Measurements from ENCODE around the gene LRRC19. TPM values are rescaled to one million over a fixed set of nuclear protein-coding genes. Genes with fewer than 3 reads are reported as not detected.

The LRRC19 gene
- total RNA-seq, 1 experiment from 2014 or later = not detected

DNA sequence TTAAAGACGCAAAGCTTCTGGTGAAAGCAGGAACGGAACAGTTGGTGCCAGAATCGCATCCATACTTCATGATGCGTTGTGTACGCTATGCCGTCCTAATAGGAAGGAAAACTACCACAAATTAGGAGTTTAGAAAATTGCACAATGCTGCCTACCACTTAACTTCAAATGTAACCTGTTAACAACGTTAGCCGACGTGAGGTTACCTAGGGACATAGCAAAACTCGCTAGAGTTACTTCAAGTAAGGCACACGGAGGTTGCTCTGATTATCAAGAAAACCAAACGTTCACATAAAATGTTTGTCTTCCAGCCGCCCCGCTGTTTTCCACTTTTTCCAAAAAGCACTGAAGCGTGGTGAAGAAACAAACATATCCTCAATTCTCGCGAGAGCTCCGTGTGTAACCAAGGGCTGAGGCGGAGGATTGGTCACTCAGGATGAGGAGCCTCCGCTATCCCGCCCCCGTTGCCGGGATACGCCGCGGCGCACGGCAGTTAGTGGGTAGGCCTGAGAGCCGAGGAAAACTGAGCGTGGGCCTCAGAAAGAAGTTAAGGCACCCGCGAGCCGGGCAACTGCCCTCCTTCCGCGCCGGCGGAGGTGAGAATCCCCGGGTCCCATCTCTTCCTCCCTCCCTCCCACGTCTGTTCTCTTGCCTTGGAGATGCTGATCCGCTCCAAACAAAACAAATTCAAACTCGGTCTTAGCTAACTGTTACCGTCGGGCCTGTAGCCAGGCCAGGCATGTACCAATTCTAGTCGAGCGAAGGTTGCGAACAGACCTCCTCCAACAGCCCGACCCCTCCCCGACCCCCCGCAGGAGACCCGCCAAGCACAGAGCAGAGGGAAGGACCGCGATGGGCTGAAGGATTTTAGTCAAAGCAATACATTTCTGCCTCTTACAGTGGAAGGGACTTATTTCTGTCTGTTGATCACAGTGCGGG lies 49.3 kb downstream of the LRRC19 start, which contains the start of gene IFT74:
TSS of gene IFT74 (plus strand) at position 492 of the 939 bp plus-strand sequence. CDS start 5,556 bp downstream, outside the sequence.
- DNase-seq (ENCODE audit: low read depth) = peak; percentile 94

DNA sequence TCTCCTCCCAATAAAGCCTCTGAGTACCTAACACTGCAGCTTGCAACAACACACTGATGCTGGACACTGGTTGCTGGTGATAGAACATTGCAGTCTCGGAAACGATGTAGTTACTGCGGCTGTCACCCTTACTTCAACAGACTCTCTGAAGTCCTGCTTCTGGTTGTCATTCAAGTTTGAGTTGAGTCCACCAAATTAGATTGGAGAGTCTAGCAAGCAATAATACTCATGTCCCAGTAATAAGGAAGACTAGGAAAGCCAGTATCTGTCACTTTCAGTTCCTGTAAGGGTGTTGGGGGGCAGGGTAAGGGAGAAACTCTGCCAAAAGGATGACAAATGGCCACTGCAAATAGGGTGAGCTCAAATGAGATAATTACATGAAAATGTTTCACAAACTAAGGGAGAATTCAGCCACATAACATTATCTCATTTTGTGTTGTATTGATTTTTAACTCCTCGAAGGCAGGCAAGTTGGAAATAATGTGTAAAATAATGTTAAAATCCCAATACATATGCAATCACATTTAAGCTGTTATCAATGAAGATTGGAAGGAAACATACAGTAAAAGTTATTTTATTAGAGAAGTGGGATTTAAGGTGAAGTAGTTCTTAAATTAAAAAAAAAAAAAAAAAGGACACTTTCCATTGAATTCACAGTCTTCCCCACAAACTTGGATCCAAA lies 50.1 kb downstream of the LRRC19 start:
- DNase-seq (ENCODE audit: low read depth) = no peak

DNA sequence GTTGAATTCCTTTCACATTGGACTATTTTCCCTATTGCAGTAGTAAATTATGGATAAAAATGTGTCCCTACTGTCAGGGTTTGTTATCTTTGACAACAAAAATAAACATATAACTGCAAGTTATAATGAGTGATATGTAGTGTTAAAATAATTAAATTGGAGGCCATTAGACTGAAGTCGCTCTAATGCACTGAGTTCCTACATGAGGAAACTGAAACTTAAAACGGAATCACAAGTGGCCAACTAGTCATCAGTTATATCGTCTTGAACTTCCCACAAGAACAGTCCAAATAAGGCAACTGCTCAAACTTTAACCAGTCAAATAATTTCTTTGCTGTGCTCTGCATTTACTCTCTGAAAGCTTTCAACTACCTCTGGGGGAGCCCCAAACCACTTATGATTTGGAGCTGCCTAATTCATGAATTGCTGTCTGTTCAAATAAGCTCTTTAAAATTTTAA lies 51.4 kb downstream of the LRRC19 start:
- DNase-seq (ENCODE audit: low read depth) = no peak

DNA sequence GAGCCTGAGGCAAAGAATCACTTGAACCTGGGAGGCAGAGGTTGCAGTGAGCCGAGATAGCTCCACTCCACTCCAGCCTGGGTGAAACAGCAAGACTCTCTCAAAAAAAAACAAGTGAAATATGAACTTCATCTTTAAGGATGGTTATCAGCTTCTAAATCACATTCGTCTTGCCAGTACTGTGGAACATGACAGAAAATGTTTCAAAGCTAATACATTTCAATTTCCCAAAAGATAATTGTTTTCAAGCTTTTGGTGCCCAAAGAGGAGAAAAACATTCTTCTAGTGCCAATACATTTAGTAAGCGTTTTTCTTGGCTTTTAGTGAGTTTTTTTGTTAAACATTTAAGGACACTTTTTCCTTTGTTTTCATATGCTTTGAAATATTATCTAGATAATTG lies 53.7 kb downstream of the LRRC19 start:
- no peak for DNase-seq (ENCODE audit: low read depth)

DNA sequence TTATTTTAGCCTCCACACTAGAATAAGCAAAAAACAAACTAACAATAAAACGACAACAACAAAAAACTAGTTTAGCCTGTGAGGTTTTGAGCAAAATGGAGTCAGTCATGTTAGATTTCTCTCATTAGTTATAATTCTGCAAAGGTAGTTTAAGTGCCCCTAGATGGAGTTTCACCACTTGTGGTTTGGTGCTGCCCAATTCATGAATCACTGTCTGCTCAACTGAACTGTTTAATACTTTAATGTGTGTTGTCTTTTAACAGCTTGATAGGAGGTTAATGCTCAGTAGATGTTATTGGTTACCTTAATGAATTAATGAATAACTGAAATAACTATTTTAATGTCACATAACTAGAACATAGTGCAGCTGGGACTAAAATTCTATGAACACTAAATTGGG lies 55.0 kb downstream of the LRRC19 start:
- no peak for DNase-seq (ENCODE audit: low read depth)

DNA sequence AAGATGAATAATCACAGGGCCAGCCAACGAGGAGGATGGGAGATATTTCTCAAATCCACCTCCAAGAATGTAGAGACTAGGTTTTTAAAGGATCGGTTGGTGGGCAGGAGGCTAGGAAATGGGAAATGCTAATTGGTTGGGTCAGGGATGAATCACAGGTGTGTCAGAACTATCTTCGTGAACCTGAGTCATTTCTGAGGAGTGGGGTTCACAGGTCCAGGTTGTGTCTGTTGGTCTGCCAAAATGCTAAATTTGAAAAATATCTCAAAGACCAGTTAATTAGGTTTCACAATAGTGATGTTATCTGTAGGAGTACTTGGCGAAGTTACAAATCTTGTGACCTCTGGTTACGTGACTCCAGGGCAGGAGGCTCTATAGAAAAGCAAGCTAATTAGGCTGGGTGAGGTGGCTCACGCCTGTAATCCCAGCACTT lies 55.8 kb downstream of the LRRC19 start:
- DNase-seq (ENCODE audit: low read depth) = peak; percentile 82

DNA sequence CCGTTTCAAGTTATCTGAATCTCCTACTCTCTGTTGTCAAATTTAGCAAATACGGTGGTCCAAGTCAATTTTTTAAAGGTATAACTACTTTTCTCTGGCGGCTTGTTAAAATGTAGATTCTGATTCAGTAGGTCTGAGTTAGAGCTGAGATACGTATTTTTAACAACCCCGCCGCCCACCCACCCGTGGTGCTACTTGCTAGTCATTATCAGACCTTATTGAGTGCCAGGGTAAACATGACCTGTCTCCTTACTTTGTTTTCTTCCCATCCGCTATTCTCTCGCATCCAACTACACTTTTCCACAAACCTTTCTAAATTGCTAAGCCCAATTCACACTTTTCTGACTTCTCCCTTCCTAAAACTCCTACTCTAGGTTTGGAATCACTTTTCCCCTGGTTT lies 57.7 kb downstream of the LRRC19 start:
- no peak for DNase-seq (ENCODE audit: low read depth)

DNA sequence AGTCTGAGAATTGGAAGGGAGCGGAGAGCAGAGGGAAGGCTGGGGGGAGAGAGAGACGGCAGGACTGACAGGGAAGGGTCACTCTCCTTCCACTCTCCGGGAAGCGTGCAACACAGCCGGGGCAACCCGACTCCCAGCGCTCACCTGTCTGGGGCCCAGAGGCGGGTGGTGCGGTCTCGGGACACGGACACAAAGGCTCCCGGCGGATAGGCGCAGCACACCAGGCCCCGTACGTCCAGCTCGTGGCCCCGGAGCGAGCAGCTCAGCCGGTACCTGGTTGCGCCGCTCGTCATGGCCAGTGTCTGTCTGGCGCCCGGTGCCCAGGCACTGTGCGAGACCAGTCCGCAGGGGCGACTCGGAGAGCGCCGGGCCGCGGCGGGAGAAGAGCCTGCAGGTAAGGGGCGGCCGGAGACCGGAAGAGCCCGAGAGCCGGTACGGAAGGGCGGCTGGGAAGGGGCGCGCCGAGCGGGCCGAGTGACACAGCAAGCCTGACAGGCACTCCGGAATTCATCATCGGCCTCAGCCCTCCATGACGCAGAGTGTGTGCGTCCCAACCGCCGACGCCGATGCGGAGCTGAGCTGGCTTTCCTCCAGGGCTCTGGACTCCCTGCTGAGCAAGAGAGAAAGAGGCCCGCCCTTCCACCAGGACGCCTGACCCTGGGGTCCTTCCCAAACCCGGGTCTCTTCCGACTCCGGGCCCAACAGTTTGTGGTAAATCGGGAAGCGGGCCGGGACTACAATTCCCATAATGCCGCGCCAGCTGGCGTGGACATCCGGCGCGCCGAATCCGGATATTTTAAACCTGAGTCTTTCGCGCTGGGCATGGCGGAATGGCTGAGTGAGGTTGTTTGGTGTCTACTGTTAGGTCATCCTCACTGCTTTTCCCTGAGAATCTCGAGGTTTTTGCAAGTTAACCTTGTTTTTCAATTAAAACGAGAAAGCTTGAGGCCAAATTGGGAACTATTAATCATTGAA lies 58.4 kb downstream of the LRRC19 start, which contains the start of gene PLAA:
TSS of gene PLAA (minus strand) at position 490 of the 975 bp plus-strand sequence. CDS start at position 293, 197 bp downstream.
- DNase-seq (ENCODE audit: low read depth) = peak; percentile 97

DNA sequence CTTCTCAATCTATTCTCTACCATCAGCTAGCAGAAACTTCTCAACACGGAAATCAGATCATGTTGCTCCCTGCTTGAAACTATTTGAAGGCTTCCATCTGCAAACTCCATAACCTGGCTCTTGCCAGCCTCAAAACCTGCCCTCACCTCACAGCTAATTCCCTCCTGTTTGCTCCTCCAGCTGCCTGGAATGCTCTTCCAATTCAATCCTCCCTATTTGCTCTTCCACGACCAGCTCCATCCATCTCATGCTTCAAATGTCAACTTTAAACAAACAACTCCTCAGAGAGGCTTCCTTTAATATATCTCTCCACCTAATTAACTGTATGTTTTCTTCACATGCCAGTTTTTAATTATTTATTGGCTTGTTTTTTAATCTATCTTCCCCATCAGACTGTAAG lies 59.9 kb downstream of the LRRC19 start:
- DNase-seq (ENCODE audit: low read depth) = no peak

Other genes starting within 250 kb of the LRRC19 start
- 26.1 and 26.3 TPM in 2 replicates for gene CAAP1, start 112.9 kb downstream of the LRRC19 start, total RNA-seq (2014; rRNA removed; shearing (Covaris generic))
- gene PLAA, start 58.4 kb downstream of the LRRC19 start, total RNA-seq (2014; rRNA removed; shearing (Covaris generic)) = 34.3 and 54.6 TPM in 2 replicates
- gene IFT74, start 49.3 kb downstream of the LRRC19 start, total RNA-seq (2014; rRNA removed; shearing (Covaris generic)) = 11.0 and 14.0 TPM in 2 replicates
- gene TEK, start 103.6 kb upstream of the LRRC19 start, total RNA-seq (2014; rRNA removed; shearing (Covaris generic)) = 0.26 and 0.33 TPM in 2 replicates